NCI-H1436 treated with DMSO at 0.1 percent for 48 hours (cell line): ENCODE measurements around the gene OLFM2.
"Not testable (repeated sequence)": the region's sequence is repeated elsewhere in the genome, so short reads cannot be mapped to it uniquely, and the experiment has no call there.

Experiments used
- DNase-seq: peaks from one replicate; lab custom pipeline; 2025; lab: John Stamatoyannopoulos, UW

Gene OLFM2

DNA sequence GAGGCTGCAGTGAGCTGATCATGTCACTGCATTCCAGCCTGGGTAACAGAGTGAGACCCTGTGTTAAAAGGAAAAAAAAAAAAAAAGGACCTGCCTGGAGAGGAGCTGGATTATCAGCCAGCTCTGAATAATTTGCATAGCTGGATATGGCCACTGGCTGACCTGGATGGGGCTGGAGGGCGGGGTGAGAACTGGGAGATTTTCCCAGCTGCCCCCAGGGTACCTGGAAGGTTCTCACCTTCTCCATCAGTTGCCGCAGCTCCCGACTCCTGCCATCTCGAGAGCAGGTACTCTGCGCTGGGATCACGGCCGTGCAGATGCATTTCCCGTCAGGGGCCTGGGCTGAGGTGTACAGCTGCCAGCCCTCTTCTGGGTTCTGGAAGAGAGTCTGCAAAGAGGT is 75.9 kb downstream of the OLFM2 start:
- DNase-seq: no peak

DNA sequence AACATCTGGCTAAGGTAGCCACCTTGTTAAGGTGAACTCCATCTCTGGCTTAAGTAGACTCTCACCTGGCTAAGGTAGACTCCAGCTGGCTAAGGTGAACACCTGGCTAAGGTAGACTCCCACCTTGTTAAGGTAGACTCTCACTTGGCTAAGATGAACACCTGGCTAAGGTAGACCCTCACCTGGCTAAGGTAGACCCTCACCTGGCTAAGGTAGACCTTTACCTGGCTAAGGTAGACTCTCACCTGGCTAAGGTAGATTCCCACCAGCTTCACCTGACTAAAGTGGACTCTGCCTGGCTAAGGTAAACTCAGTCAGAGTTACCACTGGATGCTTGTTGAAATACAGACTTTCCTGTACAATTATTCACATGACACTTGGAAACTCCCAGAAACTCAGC is 77.5 kb downstream of the OLFM2 start:
- no peak for DNase-seq

DNA sequence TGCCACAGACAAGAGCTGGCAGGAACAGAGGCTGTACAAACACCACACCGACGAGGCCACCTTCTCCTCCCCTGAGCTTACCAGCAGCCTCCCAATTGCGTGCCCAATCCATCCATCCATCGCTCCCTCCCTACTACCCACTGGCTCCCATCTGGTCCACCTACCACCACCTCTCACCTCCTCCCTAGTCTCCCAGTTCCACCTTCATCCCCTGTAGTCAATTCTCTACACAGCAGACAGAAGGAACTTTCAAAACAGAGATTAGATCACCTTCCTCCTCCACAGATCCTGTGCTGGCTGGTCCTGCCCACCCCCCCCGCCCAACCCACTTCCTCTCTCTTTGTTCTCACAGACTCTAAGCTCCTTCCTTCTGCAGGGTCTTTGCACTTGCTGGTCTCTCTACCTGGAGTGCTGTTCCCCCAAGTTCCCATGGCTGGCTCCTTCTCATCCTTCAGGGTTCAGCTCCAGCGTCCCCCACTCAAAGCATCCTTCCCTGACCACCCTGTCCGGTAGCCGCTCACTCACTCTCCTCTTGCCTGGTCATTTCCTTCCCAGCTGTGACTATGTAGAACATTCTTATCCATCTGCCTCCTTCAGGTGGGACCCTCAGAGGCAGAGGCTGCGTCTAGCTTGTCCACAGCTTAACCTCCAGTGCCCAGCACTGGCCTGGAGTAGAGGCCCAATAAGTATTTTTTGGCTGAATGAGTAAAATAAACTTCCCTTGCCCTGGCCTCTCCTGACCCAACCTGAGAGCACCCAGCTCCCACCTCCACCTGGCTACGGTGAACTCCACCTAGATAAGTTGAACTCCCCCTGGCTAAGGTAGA is 78.2 kb downstream of the OLFM2 start:
- DNase-seq: no peak

DNA sequence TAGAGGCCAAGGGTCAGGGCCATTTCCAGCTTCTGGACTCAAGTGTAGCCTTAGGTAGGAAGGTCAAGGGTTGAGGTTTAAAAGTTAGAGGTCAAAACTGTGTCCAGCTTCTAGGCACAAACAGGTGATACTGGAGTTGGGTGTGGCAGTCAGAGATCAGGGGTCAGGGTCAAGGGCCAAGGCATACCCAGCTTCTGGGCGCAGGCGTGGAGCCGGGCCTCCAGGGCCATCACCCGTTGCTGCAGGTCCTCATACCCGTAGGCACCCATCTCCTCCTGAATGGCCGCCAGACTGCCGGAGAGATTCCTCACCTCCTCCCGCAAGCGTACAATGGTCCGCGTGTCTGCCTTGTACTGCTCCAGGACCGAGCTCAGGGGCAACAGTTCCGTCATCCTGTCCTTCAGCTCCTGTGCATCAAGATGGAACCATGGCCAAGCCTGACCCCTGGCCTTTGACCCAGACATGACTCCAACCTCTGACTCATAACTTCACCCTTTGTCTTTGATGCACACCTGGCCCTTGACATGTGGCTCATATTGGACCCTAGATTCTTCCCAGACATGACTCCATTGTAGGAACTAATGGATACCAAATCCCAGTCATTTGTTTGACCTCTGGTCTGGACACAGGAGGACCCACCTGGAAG is 79.1 kb downstream of the OLFM2 start:
- DNase-seq: no peak

DNA sequence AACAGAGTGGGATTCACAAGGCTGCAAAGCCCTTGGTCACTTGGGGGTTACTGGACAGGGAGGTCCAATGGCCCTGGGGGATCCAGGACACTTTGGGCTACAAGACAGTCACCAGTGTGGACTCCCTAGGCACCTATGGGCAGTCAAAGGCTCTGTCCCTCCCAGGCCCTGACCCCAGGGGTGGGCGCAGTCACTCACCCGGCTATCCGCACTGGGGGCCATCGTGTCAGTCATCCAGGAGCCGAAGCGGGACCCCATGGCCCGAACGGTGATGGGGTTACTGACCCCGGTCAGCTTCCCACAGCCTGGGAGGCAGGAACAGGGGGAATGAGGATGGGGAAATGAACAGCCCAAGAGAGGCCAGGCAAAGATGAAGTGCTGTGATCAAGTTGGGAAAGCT is 79.7 kb downstream of the OLFM2 start:
- DNase-seq: no peak

DNA sequence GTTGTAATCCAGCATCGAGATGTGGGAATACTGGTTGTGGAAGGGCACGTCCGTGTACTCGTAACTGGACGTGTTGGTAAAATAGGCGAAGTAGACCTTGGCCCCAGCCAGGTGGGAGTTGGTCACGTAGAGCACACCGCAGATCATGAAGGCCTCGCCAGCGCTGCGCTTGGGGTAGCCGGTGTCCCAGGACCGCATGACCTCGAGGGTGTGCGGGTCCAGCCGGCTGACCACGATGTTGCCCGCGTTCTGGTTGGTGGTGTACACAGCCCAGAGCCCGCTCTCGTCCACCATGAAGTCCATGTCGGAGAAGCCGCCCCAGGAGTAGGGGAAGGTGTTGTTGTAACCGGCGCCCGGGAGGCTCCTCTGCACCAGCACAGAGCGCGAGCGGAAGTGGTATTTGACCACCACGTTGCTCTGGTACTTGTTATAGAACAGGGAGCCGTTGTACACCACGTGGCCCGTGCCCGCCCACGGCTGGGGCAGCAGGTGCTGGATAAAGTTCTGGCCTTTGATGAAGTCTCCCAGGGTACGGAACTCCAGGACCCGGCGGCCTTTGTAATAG is 82.0 kb downstream of the OLFM2 start:
- DNase-seq: no peak

DNA sequence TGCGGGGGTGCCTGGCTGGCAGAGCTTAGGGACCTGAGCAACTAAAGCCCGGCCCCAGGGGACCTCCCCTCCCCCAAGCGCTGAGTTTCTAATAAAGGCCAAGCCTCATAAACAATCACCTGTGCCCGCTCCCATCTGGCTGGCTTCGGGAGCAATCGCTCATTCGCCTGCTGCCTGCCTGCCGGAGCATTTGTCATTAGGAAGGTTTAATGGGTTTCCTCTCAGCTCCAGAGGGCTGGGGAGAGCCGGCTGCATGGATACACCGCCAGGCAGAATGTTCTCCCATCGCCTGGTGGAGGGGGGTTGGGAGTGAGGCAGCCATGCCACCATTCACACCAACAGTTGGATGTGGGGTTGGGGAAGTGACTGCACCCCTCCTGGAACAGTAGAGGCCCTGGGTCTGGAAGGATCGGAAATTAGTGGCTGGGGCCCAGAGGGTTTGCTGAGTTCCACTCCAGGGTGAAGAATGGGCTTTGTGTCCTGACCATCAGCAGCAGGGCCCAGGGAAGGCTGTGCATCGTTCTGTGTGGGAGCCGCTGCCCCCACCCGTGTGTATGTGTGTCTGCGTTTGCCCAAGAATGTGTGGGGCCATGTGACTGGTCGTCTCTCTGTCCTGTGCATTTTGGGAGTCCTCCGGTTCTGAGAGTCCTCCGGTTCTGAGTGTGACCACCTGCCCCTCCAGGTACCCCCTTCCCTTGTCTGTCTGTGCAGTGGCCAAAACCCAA is 85.9 kb downstream of the OLFM2 start:
- DNase-seq: no peak

DNA sequence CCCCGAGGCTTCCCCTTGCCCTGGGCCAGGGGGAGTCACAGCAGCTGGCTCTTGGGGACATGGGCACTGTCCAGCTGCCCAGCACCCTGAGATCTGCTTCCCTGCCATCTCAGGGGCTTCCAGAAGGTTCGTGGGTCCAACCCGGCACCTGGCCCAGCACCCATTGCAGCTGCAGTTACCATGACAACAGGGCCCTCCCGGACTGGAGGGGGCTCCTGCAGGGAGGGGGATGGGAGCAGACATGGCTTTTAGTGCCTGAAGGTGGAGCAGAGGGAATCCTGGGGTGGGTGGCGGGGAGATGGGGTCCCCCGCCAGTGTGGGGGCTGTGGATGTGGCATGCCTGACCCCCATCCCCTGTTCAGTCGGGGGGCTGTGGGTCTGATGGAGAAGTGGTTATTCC is 86.5 kb downstream of the OLFM2 start:
- no peak for DNase-seq

DNA sequence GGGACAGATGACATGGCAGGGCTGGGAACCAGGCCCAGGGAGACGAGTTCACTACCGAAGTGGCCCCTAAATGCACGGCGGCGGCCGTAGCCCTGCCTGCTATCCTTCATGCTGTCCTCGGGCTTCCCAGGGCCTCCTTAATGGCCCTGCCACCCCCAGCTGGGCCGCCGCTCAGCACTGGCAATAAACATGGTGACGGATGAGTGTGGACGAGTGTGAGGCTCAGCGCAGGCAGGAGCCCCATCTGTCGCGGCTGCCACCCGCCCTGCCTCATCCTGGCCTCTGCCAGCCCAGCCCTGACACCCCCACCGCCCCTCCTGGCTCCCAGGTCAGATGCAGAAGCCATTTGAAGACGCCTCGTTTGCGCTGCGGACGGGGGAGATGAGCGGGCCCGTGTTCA is 87.6 kb downstream of the OLFM2 start:
- DNase-seq: no peak

DNA sequence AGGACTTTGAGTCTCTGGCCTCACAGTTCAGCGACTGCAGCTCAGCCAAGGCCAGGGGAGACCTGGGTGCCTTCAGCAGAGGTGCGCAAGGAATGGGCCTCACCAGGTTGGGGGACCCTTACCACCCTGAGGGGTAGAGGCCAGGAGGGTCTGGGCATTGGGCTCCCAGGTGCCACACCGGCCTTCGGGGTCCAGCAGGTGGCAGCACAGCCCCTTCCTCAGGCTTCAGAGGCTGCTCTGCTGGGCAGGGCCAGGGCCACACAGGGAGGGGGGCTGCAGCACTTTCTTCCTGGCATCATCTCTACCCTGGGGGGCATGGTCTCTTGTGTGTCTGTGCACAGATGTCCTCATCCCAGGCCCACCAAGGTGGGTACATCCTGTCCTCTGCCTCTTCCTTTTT is 88.3 kb downstream of the OLFM2 start:
- no peak for DNase-seq

DNA sequence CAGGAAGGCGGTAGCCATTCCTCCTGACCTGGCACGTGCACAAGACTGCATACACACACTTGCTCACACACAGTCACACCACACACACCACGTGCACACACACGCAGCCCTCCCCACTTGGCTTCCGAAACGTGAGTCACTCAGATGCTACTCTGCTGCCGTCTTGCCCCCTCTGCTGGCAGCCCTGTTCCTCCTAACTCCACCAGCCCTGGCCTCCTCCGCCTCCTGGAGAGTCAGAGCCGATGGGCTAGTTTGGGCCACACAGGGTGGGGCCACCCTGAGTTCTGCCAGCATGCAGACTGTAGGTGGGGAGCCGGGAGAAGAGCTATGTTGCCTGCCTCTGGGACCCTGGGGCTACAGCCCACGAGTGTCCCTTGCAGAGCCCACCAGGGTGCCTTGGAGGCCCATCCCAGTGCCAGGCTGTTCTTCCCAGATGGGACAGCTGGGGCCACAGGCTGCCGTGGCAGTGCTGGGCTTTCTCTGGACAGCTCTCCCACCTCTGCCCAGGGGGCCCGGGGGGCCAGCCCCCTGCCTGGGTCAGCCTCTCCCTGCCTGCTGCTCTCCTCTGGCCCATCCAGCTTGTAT is 89.1 kb downstream of the OLFM2 start:
- DNase-seq: no peak

DNA sequence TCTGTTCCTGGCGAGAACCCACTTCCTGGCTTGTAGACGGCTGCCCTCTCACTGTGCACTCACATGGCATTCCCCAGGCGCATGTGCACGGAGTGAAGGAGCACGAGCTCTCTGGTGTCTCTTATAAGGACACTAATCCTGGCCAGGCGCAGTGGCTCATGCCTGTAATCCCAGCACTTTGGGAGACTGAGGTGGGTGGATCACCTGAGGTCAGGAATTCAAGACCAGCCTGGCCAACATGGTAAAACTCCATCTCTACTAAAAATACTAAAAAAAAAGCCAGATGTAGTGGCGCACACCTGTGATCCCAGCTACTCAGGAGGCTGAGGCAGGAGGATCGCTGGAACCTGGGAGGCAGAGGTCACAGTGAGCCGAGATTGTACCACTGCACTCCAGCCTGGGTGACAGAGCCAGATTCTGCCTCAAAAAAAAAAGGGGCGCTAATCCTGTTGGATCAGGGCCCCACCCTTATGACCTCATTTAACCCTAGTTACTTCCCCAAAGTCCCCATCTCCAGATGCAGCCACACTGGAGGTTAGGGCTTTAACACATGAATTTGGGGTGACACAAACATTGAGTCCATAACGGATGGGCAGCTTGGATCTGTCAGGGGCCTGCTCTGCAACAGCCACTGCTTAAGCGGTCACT is 92.6 kb downstream of the OLFM2 start:
- DNase-seq: not testable (repeated sequence)

DNA sequence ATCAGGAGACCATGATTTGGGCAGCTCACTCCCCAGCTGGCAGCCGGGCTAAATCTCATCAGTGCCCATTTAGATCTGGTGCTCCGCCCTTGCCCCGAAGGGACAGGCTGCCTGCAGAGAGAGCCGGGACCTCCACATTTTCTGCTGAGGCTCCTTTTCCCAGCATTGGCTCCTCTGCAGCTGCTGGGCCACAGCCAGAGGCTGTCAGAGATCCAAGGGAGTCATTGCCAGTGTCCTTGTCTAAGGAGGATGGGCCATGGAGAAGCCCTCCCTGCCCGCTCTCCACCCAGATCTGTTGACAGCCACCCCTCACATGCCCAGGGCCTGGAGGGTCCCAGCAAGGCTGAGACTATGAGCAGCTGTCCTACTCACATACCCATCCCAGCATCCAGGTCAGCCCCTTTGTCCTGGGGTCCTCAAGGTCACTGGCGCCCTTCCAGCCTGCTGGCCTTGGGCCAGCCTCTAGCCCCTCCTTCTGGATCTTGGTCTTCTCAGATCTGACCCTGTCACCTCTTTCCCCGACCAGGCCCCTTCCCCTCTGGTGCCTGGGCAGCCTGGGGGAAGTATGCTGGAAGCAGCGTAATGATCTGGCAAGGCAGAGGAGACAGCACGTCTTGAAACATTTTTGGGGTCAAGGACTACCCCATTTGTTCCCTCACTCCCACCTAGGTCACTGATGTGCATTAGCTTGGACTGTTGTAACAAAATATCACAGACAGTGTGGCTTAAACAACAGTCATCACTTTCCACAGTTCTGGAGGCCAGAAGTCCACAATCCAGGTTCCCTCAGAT is 93.3 kb downstream of the OLFM2 start:
- no peak for DNase-seq

DNA sequence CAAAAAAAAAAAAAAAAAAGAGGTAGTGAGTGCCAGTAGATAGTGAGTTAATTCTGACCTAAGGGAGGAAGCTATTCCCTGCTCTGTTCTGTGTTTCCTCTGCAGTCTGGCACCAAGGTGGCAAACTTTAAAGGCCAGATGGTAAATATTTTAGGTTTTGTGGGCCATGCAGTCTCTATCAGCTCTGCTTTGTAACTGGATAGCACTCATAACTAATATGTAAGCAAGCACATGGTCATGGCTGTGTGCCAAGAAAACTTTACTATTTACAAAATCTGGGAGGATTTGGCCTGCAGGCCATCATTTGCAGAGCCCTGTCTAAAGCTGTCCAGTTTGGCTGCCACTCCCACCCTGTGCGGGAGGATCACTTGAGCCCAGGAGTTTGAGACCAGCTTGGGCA is 96.9 kb downstream of the OLFM2 start:
- no peak for DNase-seq

DNA sequence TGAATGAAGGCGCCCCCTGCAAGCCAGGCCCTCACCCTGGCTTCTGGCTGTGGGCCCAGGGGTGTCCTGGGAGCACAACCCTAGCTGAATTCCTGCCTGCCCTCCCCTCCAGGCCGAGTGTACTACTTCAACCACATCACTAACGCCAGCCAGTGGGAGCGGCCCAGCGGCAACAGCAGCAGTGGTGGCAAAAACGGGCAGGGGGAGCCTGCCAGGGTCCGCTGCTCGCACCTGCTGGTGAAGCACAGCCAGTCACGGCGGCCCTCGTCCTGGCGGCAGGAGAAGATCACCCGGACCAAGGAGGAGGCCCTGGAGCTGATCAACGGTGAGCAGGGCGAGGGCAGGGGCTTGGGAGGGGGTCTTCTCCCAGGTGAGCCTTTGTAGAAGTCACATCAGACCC is 98.0 kb downstream of the OLFM2 start:
- DNase-seq: no peak

DNA sequence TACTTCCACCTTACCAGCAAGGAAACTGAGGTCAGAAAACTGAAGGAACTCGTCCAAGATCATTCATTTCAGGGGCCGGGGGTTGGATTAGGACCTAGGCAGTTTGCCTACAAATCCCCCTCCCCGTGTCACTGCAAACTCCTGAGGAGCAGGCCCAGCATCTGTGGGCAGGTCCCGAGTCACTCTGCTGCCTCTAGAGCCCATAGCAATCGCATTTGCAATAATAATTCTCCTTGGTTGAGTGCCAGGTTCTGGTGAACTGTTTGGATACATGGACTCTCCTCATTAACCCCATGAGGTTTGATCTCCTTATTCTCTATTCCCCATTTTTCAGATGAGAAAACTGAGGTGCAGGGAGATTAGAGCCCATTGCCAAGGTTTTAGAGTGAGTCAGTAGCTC is 100.3 kb downstream of the OLFM2 start:
- DNase-seq: no peak

DNA sequence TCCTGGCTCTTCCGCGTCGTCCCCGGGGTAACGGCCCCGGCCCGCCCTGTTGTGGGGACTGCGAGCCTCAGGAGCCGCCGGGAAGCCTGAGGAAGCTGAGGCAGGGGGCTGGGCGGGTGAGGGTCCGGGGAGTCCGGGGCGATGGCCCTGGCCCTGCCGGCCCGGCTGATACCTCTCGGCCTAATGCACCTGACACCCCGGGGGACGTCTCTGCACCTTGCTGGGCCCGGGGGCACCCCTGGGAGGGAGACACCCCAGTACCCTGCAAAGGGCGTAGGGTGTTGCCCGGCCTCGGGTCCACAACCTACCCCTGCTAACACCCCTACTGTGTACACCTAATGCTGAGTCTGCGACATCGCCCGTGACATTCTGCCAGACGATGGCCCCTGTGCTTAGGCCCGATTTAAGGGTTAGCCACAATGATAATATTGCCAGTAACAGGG is 100.8 kb downstream of the OLFM2 start:
- DNase-seq: no peak

DNA sequence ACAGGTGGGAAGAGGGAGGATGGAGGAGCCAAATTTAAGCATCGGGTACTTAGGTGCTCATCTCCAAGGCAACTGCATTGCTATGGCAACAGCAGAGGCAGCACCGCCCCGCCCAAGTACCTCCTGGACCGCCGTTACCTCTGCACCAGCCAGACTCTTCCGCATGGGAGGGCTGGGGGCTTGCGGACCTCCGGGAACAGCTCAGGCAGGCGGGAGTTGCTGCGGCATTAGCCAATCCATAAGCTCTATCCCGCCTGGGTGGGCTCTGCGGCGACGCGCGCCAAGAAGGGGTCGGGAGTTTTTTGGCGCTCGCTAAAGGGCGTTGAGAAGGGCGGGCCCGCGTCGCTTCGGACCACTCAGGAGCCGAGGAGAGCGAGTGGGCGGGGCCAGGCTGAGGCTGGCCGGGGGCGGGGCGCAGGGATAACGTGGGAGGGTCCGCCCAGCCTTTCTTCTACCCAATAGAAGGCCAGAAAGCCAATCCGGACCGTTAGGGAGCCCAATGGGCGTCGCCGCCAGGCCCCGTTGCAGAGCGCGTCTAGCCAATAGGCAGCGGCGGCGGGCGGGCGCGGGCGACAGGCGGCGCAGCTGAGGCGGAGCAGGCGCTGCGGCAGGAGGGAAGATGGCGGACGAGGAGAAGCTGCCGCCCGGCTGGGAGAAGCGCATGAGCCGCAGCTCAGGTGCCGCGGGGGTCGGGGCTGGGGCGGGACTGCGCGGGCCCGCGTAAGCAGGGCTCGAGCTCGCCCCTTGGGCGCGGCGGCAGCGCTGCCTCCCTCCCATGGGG is 101.4 kb downstream of the OLFM2 start, which contains the start of gene PIN1:
PIN1 (plus strand) TSS at position 593 of the 781 bp plus-strand sequence; CDS start at position 620, 27 bp downstream.
- peak; percentile 93 for DNase-seq

DNA sequence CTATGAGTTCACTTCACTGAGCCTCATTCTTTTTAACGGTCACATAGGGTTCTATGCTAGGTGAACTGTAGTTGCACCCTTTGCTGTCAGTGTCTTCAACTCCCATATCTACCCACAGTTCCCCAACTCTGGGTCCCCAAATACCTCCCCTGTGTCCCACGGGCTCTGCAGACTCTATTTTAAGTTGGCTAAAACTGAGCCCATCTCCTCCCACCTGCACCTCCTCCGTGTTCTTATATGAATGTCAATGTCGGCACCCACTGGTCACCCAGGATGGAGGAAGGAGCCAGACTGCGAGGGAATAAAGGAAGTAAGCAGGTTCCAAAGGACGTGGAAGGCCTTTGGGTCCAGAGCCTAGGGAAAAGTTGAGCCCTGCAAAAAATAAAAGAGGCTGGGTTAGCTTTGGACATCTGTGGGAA is 102.0 kb downstream of the OLFM2 start:
- DNase-seq: no peak

DNA sequence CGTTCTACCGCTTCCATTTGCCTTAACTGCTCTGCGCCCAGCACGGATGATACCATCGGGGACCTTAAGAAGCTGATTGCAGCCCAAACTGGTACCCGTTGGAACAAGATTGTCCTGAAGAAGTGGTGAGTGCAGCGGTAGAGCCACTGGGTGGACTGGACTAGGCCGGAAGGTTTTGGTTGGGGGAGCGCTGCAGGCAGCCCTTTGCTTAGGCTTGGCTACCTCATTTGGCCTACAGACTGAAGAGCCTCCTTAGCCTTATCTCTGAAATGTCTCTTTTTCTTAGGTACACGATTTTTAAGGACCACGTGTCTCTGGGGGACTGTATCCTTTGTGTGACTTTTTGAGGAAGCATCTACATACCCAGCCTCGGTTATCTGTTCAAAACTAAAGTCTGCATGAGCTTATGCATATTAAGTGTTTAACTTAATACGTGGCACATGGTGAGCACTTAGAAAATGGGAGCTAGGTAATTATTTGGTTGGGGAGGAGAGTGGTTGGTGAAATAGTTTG is 107.7 kb downstream of the OLFM2 start:
- no peak for DNase-seq
